ENCODE measurements around the gene HDAC9.

The HDAC9 gene

GRCh38 chr7:18995270-18995671 lies 499.7 kb downstream of the HDAC9 start:
- Histone ChIP-seq H4K20me1 (ENCODE audit: low read depth, low read length) (no peaks in the 10 kb centered on the region), H2AFZ (ENCODE audit: low read depth, low read length, severe bottlenecking) (no peak overlapping the region), H3K9me3 (ENCODE audit: insufficient read depth, low read length) (no peaks in the 10 kb centered on the region), H3K27me3 (ENCODE audit: low read length) (no peaks in the 10 kb centered on the region), H3K4me3 (ENCODE audit: insufficient read depth, low read length, poor library complexity, severe bottlenecking) (no peak overlapping the region), H3K27ac (ENCODE audit: low read depth, low read length) (no peak overlapping the region), H3K36me3 (ENCODE audit: low read length) (no peaks in the 10 kb centered on the region), H3K9me2 (replicated peaks; ENCODE audit: insufficient read depth, low read length) (no peaks in the 10 kb centered on the region), H3K4me2 (ENCODE audit: low read depth, low read length, poor library complexity, severe bottlenecking) (no peak overlapping the region), H3F3A (ENCODE audit: insufficient read depth) (no peaks in the 10 kb centered on the region), H3K79me2 (ENCODE audit: insufficient read depth, low read length) (no peaks in the 10 kb centered on the region), H3K9ac (ENCODE audit: low read length) (no peak overlapping the region)
- TF ChIP-seq CTCF (IDR thresholded peaks at IDR 0.05; ENCODE audit: insufficient read depth, low read length, poor library complexity, severe bottlenecking) (no peak), EZH2phosphoT487 (conservative IDR thresholded peaks at IDR 0.05; ENCODE audit: low read length) (no peak)

GRCh38 chr7:18995811-18996426 lies 500.4 kb downstream of the HDAC9 start:
- Histone ChIP-seq H4K20me1 (ENCODE audit: low read depth, low read length) (no peaks in the 10 kb centered on the region), H3K4me3 (ENCODE audit: insufficient read depth, low read length, poor library complexity, severe bottlenecking) (no peak overlapping the region), H3K9me3 (ENCODE audit: insufficient read depth, low read length) (no peaks in the 10 kb centered on the region), H3K9ac (ENCODE audit: low read length) (no peak overlapping the region), H3K4me2 (ENCODE audit: low read depth, low read length, poor library complexity, severe bottlenecking) (no peak overlapping the region), H3F3A (ENCODE audit: insufficient read depth) (no peaks in the 10 kb centered on the region), H3K36me3 (ENCODE audit: low read length) (no peaks in the 10 kb centered on the region), H3K79me2 (ENCODE audit: insufficient read depth, low read length) (no peaks in the 10 kb centered on the region), H3K9me2 (replicated peaks; ENCODE audit: insufficient read depth, low read length) (no peaks in the 10 kb centered on the region), H3K27me3 (ENCODE audit: low read length) (no peaks in the 10 kb centered on the region), H3K27ac (ENCODE audit: low read depth, low read length) (no peak overlapping the region), H2AFZ (ENCODE audit: low read depth, low read length, severe bottlenecking) (no peak overlapping the region)
- TF ChIP-seq CTCF (IDR thresholded peaks at IDR 0.05; ENCODE audit: insufficient read depth, low read length, poor library complexity, severe bottlenecking) = no peak
- TF ChIP-seq EZH2phosphoT487 (conservative IDR thresholded peaks at IDR 0.05; ENCODE audit: low read length) = no peak

- no peak overlapping the region for H3K27ac ChIP-seq (ENCODE audit: low read depth, low read length)
- H2AFZ ChIP-seq (ENCODE audit: low read depth, low read length, severe bottlenecking) = no peak overlapping the region
Observed at GRCh38 chr7:18996583-18996982, 501.0 kb downstream of the HDAC9 start.

More at GRCh38 chr7:18996583-18996982, 501.0 kb downstream of the HDAC9 start:
- H3K79me2 ChIP-seq (ENCODE audit: insufficient read depth, low read length) = no peaks in the 10 kb centered on the region
- H3K9me3 ChIP-seq (ENCODE audit: insufficient read depth, low read length) = no peaks in the 10 kb centered on the region
- H3K9me2 ChIP-seq (replicated peaks; ENCODE audit: insufficient read depth, low read length) = no peaks in the 10 kb centered on the region
- H3K36me3 ChIP-seq (ENCODE audit: low read length) = no peaks in the 10 kb centered on the region
- H4K20me1 ChIP-seq (ENCODE audit: low read depth, low read length) = no peaks in the 10 kb centered on the region
- H3K4me2 ChIP-seq (ENCODE audit: low read depth, low read length, poor library complexity, severe bottlenecking) = no peak overlapping the region
- H3F3A ChIP-seq (ENCODE audit: insufficient read depth) = no peaks in the 10 kb centered on the region
- no peak overlapping the region for H3K4me3 ChIP-seq (ENCODE audit: insufficient read depth, low read length, poor library complexity, severe bottlenecking)
- H3K27me3 ChIP-seq (ENCODE audit: low read length) = no peaks in the 10 kb centered on the region
- TF ChIP-seq CTCF (IDR thresholded peaks at IDR 0.05; ENCODE audit: insufficient read depth, low read length, poor library complexity, severe bottlenecking) (no peak), EZH2phosphoT487 (conservative IDR thresholded peaks at IDR 0.05; ENCODE audit: low read length) (no peak)
- H3K9ac ChIP-seq (ENCODE audit: low read length) = no peak overlapping the region
